Esophagus muscularis mucosa (tissue), 4 donors: ENCODE results near the gene JMJD4. TPM values are rescaled to one million over a fixed set of nuclear protein-coding genes. Genes with fewer than 3 reads are reported as not detected.
A peak's percentile ranks its signal among the peaks of the same experiment; 100 is the strongest.

Experiments used
- DNase-seq: peaks from one replicate; pipeline ENCODE4 v3.0.0-alpha.2; 2017; ENCODE audit errors: extremely low spot score
- H3K27ac ChIP-seq, 4 donors: fragments of 200-600 bp; sonication (generic); replicated peaks in 1 of 4; 1 replicate in 3 of 4; 2 replicates in 1 of 4; pipeline ENCODE4 v1.5.1; 2016 to 2019; ENCODE audit warnings: mild to moderate bottlenecking in 1 of 4
- H3K27me3 ChIP-seq, 4 donors: fragments of 200-600 bp; sonication (generic); one replicate each; pipeline versions ENCODE4 v1.5.1 to v1.6.0; 2016 to 2019
- H3K36me3 ChIP-seq, 4 donors: fragments of 200-600 bp; sonication (generic); one replicate each; pipeline ENCODE4 v1.5.1; 2016 to 2019
- H3K4me1 ChIP-seq, 4 donors: fragments of 200-600 bp; sonication (generic); one replicate each; pipeline ENCODE4 v1.5.1; 2016 to 2019
- H3K4me3 ChIP-seq, 4 donors: fragments of 200-600 bp; sonication (generic); 1 replicate in 2 of 4; 2 replicates in 2 of 4; pipeline ENCODE4 v1.5.1; 2016 to 2019; ENCODE audit warnings: mild to moderate bottlenecking in 4 of 4, moderate library complexity in 1 of 4
- H3K9me3 ChIP-seq, 4 donors: fragments of 200-600 bp; sonication (generic); 1 replicate in 3 of 4; 2 replicates in 1 of 4; pipeline ENCODE4 v1.5.1; 2016 to 2019
- CTCF ChIP-seq, 3 experiments: fragments of 200-600 bp in 2 of 3; fragments of 450-650 bp in 1 of 3; sonication (generic) in 2 of 3; IDR thresholded peaks; one replicate each; pipeline ENCODE4 v1.5.1; 2017 to 2019; ENCODE audit warnings: antibody characterized with exemption in 3 of 3, mild to moderate bottlenecking in 2 of 3, moderate library complexity in 1 of 3
- EP300 ChIP-seq: sonication (generic); formaldehyde crosslinking; IDR thresholded peaks from one replicate; pipeline ENCODE4 v1.6.1; 2017; ENCODE audit warnings: antibody characterized with exemption
- POLR2A ChIP-seq: fragments of 450-650 bp; IDR thresholded peaks from one replicate; pipeline ENCODE4 v1.6.1; 2017; ENCODE audit warnings: antibody characterized with exemption, moderate library complexity, mild to moderate bottlenecking, low read depth
- POLR2AphosphoS5 ChIP-seq, 2 donors: sonication (generic); formaldehyde crosslinking; IDR thresholded peaks; one replicate each; pipeline ENCODE4 v1.6.1; 2017; ENCODE audit warnings: antibody characterized with exemption in 2 of 2
- WGBS: methylation state at CpG from one replicate; pipeline ENCODE4 v1.1.5; 2018; 5-methylcytosine and 5-hydroxymethylcytosine counted together
- intact Hi-C: fragments of 100-400 bp; cut with DNase I; formaldehyde crosslinking; loops from one replicate; pipeline ENCODE4 v1.15.1; 2023
- total RNA-seq, 4 donors: library from RNA; depleted of rRNA; stranded (reverse); fragments of >200 nt; gene quantifications; one replicate each; pipeline versions ENCODE4 v1.1.0 to v1.2.1, GENCODE V29; 2016

JMJD4 gene
- total RNA-seq, 4 donors from 2014 or later, result 10.8 to 18.4 (median 14.2) TPM

GRCh38 chr1:227731696-227732585 lies 3.2 kb downstream of the JMJD4 start:
- Histone ChIP-seq H3K9me3 (no peaks in the 10 kb centered on the region), H3K27me3 (no peaks in the 10 kb centered on the region), H3K36me3 (peaks cover 0 to 30% (median 27%) of the 10 kb centered on the region in 4 donors), H3K4me1 (peaks cover 49 to 79% (median 71%) of the 10 kb centered on the region in 4 donors), H3K4me3 (no peak overlapping the region), H3K27ac (peak overlapping the region in 2 of 4 donors; percentile 77 to 84)
- no peak for DNase-seq
- TF ChIP-seq EP300, result no peak
- no peak for TF ChIP-seq CTCF (IDR thresholded peaks at IDR 0.05)
- no peak for TF ChIP-seq POLR2AphosphoS5 (IDR thresholded peaks at IDR 0.05)
- no peak for TF ChIP-seq POLR2A
- WGBS, result 94% methylated on average over 14 of the region's 19 CpGs
- intact Hi-C loops, result no loop called here

DNA sequence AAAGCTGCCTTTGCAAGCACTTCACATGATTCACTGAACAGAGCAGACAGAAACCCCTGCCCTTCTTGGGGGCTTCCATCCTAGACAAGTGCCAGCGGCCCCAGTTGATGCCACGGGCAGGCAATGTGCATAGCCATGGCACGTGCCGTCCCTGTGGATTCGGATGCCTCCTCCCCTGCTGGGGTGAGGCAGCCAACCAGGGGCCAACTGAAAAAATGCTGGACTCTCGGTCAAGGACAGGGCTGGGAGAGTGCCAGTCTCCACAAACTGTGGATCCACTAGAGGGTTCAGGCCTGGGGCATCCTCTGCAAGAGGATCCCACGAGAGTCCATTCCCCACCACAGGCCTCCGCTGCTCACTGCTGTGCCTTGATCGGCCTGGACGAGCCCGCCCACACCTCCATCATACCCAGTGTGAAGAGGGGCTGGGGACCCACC lies 3.8 kb downstream of the JMJD4 start:
- intact Hi-C loops, result no loop called here
- no peaks in the 10 kb centered on the region for H3K9me3 ChIP-seq
- H3K4me1 ChIP-seq, result peaks cover 44 to 72% (median 64%) of the 10 kb centered on the region in 4 donors
- no peak overlapping the region for H3K4me3 ChIP-seq
- TF ChIP-seq POLR2AphosphoS5 (IDR thresholded peaks at IDR 0.05) (no peak), CTCF (IDR thresholded peaks at IDR 0.05) (no peak), EP300 (no peak), POLR2A (no peak)
- DNase-seq, result no peak
- H3K27ac ChIP-seq, result peak overlapping the region in 3 of 4 donors; percentile 44 to 84 (median 77)
- WGBS, result 75% methylated on average over 11 of the region's 11 CpGs
- no peaks in the 10 kb centered on the region for H3K27me3 ChIP-seq
- H3K36me3 ChIP-seq, result peaks cover 0 to 30% (median 27%) of the 10 kb centered on the region in 4 donors

DNA sequence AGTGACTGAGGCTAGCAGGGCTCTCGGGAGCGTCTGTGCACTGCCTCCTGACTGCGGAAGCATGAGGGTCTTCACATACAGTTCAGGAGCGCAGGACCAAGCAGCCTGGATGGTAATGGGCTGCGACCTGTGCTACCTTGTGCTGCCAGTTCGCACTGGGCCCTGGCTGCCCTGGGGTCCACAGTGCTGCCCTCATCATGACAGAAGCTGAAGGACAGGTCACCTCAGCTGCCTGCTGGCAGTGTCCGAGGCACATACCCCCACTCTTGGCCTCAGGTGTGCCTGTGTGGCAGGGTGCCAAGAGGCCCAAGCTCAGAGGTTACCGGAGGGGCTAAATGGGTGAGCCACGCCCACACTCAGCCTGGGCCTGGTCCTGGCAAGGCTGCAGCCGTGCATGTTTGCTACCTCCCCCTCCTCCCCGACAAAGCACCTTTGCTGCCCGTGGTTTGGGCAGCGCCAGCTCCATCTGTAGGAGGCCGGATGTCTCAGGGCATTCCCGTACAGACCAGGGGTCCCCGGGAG lies 4.4 kb downstream of the JMJD4 start:
- Histone ChIP-seq H3K27me3 (no peaks in the 10 kb centered on the region), H3K9me3 (no peaks in the 10 kb centered on the region), H3K4me1 (peaks cover 39 to 66% (median 59%) of the 10 kb centered on the region in 4 donors), H3K27ac (peak overlapping the region in 3 of 4 donors; percentile 44 to 84 (median 77)), H3K4me3 (no peak overlapping the region), H3K36me3 (peaks cover 0 to 30% (median 27%) of the 10 kb centered on the region in 4 donors)
- no peak for DNase-seq
- intact Hi-C loops, result no loop called here
- 76% methylated on average over 4 of the region's 16 CpGs for WGBS
- TF ChIP-seq EP300, result no peak
- TF ChIP-seq POLR2A, result no peak
- no peak for TF ChIP-seq POLR2AphosphoS5 (IDR thresholded peaks at IDR 0.05)
- no peak for TF ChIP-seq CTCF (IDR thresholded peaks at IDR 0.05)

- Histone ChIP-seq H3K27me3 (no peaks in the 10 kb centered on the region), H3K4me3 (no peak overlapping the region), H3K9me3 (no peaks in the 10 kb centered on the region), H3K27ac (peak overlapping the region; percentile 74 to 84 (median 78)), H3K4me1 (peaks cover 39 to 65% (median 58%) of the 10 kb centered on the region in 4 donors), H3K36me3 (peaks cover 0 to 30% (median 27%) of the 10 kb centered on the region in 4 donors)
- TF ChIP-seq CTCF (IDR thresholded peaks at IDR 0.05) (peak; percentile 70 to 84 (median 72)), POLR2AphosphoS5 (IDR thresholded peaks at IDR 0.05) (peak in 1 of 2 donors; percentile 25), EP300 (no peak), POLR2A (no peak)
- intact Hi-C loops, result loop anchor here (5.0 kb wide), 1 partner anchor 188 kb away; no protein-coding TSS in a partner anchor
- no peak for DNase-seq
- WGBS, result 36% methylated on average over 9 of the region's 13 CpGs
Measured at GRCh38 chr1:227729881-227730629, 5.0 kb downstream of the JMJD4 start.
